H1 (cell line): ENCODE results near the gene RIMBP2. TPM values are rescaled to one million over a fixed set of nuclear protein-coding genes. Genes with fewer than 3 reads are reported as not detected.

Experiments
- CTCF ChIA-PET: fragments of 300-600 bp; sonication (Branson Sonifier 250); formaldehyde crosslinking; loops from one replicate; lab custom pipeline; 2021; ENCODE audit not compliant: partially characterized antibody; lab: Charles Lee
- POLR2A ChIA-PET: fragments of 300-600 bp; sonication (Branson Sonifier 250); formaldehyde crosslinking; loops from one replicate; lab custom pipeline; 2021; ENCODE audit warnings: inconsistent platforms; ENCODE audit not compliant: partially characterized antibody; lab: Charles Lee
- DNase-seq, 2 experiments: peaks; one replicate each; pipeline versions ENCODE4 v3.0.0 to v3.0.0-alpha.2; 2010 to 2022; ENCODE audit warnings: low spot score in 2 of 2, low read depth in 1 of 2, mixed read lengths in 1 of 2
- FAIRE-seq: peaks from 2 replicates; lab custom pipeline; 2011; peaks lifted over from hg19 to GRCh38; lab: Jason Lieb, UNC
- H2AFZ ChIP-seq: 2 replicates; pipeline ENCODE4 v1.8.1; 2012; ENCODE audit warnings: low read length, inconsistent platforms
- H2AK5ac ChIP-seq: 2 replicates; pipeline ENCODE4 v1.6.1; 2013; ENCODE audit warnings: low read depth, low read length
- H2BK120ac ChIP-seq: replicated peaks from 2 replicates; pipeline ENCODE3; 2013; ENCODE audit warnings: low read depth, low read length, inconsistent platforms
- H2BK12ac ChIP-seq: 2 replicates; pipeline ENCODE4 v1.6.1; 2013; ENCODE audit warnings: low read depth, low read length
- H2BK15ac ChIP-seq: 2 replicates; pipeline ENCODE4 v1.6.1; 2013; ENCODE audit warnings: low read length
- H2BK20ac ChIP-seq: 2 replicates; pipeline ENCODE4 v1.6.1; 2013; ENCODE audit warnings: low read length
- H2BK5ac ChIP-seq: 2 replicates; pipeline ENCODE4 v1.6.1; 2013; ENCODE audit warnings: low read depth, low read length
- H3K14ac ChIP-seq: 2 replicates; pipeline ENCODE4 v1.6.1; 2013; ENCODE audit warnings: inconsistent platforms; ENCODE audit not compliant: insufficient read length
- H3K18ac ChIP-seq: 2 replicates; pipeline ENCODE4 v1.6.1; 2013; ENCODE audit warnings: low read length; ENCODE audit errors: extremely low read depth
- H3K23ac ChIP-seq: 2 replicates; pipeline ENCODE4 v1.6.1; 2013; ENCODE audit warnings: inconsistent platforms; ENCODE audit not compliant: insufficient read length
- H3K23me2 ChIP-seq: 2 replicates; pipeline ENCODE4 v1.6.1; 2013; ENCODE audit warnings: low read depth, low read length
- H3K27ac ChIP-seq: 2 replicates; pipeline ENCODE4 v1.6.1; 2011; ENCODE audit warnings: low read depth, low read length, inconsistent platforms
- H3K27me3 ChIP-seq, 4 experiments: replicated peaks in 1 of 4; 1 replicate in 1 of 4; 2 replicates in 3 of 4; pipeline versions ENCODE4 v1.6.1 to v1.8.1; 2011 to 2013; ENCODE audit warnings: low read length in 3 of 4, mild to moderate bottlenecking in 3 of 4, inconsistent platforms in 2 of 4, mixed read lengths in 2 of 4, moderate library complexity in 1 of 4; ENCODE audit not compliant: control insufficient read depth in 3 of 4, insufficient read depth in 3 of 4; ENCODE audit errors: extremely low read depth in 1 of 4
- H3K36me3 ChIP-seq, 4 experiments: 2 replicates each; pipeline versions ENCODE4 v1.6.1 to v1.8.1; 2011 to 2013; ENCODE audit warnings: mild to moderate bottlenecking in 4 of 4, low read length in 3 of 4, moderate library complexity in 2 of 4, control low read depth in 1 of 4, inconsistent platforms in 1 of 4; ENCODE audit not compliant: insufficient read depth in 4 of 4, control insufficient read depth in 2 of 4
- H3K4ac ChIP-seq: replicated peaks from 2 replicates; pipeline ENCODE3; 2013; ENCODE audit warnings: low read length, low read depth, mixed read lengths, inconsistent platforms; ENCODE audit not compliant: insufficient read length
- H3K4me1 ChIP-seq, 4 experiments: replicated peaks in 1 of 4; 1 replicate in 1 of 4; 2 replicates in 3 of 4; pipeline versions ENCODE4 v1.6.1 to v1.8.1; 2011 to 2013; ENCODE audit warnings: low read length in 3 of 4, inconsistent platforms in 2 of 4, mixed read lengths in 1 of 4; ENCODE audit not compliant: insufficient read depth in 4 of 4, control insufficient read depth in 3 of 4
- H3K4me2 ChIP-seq, 2 experiments: 2 replicates each; pipeline versions ENCODE4 v1.6.1 to v1.8.1; 2011 to 2013; ENCODE audit warnings: low read depth in 2 of 2, low read length in 2 of 2, control low read depth in 1 of 2, inconsistent platforms in 1 of 2, mild to moderate bottlenecking in 1 of 2; ENCODE audit not compliant: insufficient read depth in 1 of 2
- H3K4me3 ChIP-seq, 4 experiments: fragments of 200-600, 300-600 bp in 1 of 4; sonication (generic), shearing (Covaris generic), sonication (Bioruptor Twin) in 1 of 4; 2 replicates each; pipeline versions ENCODE4 v1.5.1 to v1.8.1; 2011 to 2016; ENCODE audit warnings: low read length in 4 of 4, low read depth in 3 of 4, control low read depth in 2 of 4, inconsistent platforms in 2 of 4, mild to moderate bottlenecking in 2 of 4, mixed read lengths in 1 of 4, moderate library complexity in 1 of 4; ENCODE audit not compliant: insufficient read depth in 2 of 4; ENCODE audit errors: extremely low read depth in 1 of 4
- H3K56ac ChIP-seq: replicated peaks from 2 replicates; pipeline ENCODE3; 2013; ENCODE audit warnings: low read depth, mild to moderate bottlenecking, mixed read lengths, low read length, inconsistent platforms; ENCODE audit not compliant: insufficient read length
- H3K79me1 ChIP-seq: 2 replicates; pipeline ENCODE4 v1.6.1; 2013; ENCODE audit warnings: low read depth, low read length, control low read depth
- H3K79me2 ChIP-seq, 2 experiments: 2 replicates each; pipeline versions ENCODE4 v1.6.1 to v1.8.1; 2012 to 2013; ENCODE audit warnings: low read length in 2 of 2, mild to moderate bottlenecking in 2 of 2, inconsistent platforms in 1 of 2; ENCODE audit not compliant: insufficient read depth in 2 of 2, control insufficient read depth in 1 of 2
- H3K9ac ChIP-seq, 4 experiments: replicated peaks in 1 of 4; 1 replicate in 1 of 4; 2 replicates in 3 of 4; pipeline versions ENCODE4 v1.6.1 to v1.8.1; 2011 to 2013; ENCODE audit warnings: low read depth in 3 of 4, low read length in 3 of 4, control low read depth in 2 of 4, mild to moderate bottlenecking in 2 of 4, moderate library complexity in 2 of 4, inconsistent platforms in 1 of 4; ENCODE audit errors: extremely low read depth in 1 of 4
- H3K9me3 ChIP-seq, 2 experiments: 2 replicates each; pipeline versions ENCODE4 v1.6.1 to v1.8.1; 2012 to 2013; ENCODE audit warnings: mild to moderate bottlenecking in 2 of 2, moderate library complexity in 2 of 2, control low read depth in 1 of 2, inconsistent platforms in 1 of 2, low read depth in 1 of 2, low read length in 1 of 2, mixed read lengths in 1 of 2; ENCODE audit not compliant: insufficient read depth in 2 of 2
- H4K20me1 ChIP-seq, 2 experiments: replicated peaks in 1 of 2; 2 replicates each; pipeline versions ENCODE3 to v1.8.1; 2011 to 2013; ENCODE audit warnings: inconsistent platforms in 2 of 2, low read length in 2 of 2, mild to moderate bottlenecking in 1 of 2; ENCODE audit not compliant: insufficient read depth in 2 of 2, control insufficient read depth in 1 of 2
- H4K5ac ChIP-seq: 2 replicates; pipeline ENCODE4 v1.6.1; 2013; ENCODE audit warnings: low read length, low read depth, mixed read lengths, inconsistent platforms; ENCODE audit not compliant: insufficient read length
- H4K8ac ChIP-seq: 2 replicates; pipeline ENCODE4 v1.8.0; 2013; ENCODE audit warnings: mild to moderate bottlenecking, moderate library complexity, low read length, inconsistent platforms; ENCODE audit not compliant: insufficient read depth; ENCODE audit errors: extremely low read depth
- H4K91ac ChIP-seq: replicated peaks from 2 replicates; pipeline ENCODE3; 2013; ENCODE audit warnings: low read length, mixed read lengths, inconsistent platforms; ENCODE audit not compliant: insufficient read length
- CREB1 ChIP-seq: IDR thresholded peaks from 2 replicates; pipeline ENCODE4 v1.6.1; 2012; ENCODE audit warnings: inconsistent platforms
- FOSL1 ChIP-seq: IDR thresholded peaks from 2 replicates; pipeline ENCODE4 v1.6.1; 2011; ENCODE audit warnings: mild to moderate bottlenecking, low read depth, low read length, moderate library complexity; ENCODE audit not compliant: insufficient read depth
- JUND ChIP-seq: IDR thresholded peaks from 2 replicates; pipeline ENCODE4 v1.6.1; 2011; ENCODE audit warnings: mild to moderate bottlenecking, improper control_type of control experiment, low read length
- RBBP5 ChIP-seq: IDR thresholded peaks from 2 replicates; pipeline ENCODE4 v1.7.1; 2012; ENCODE audit warnings: low read depth, mild to moderate bottlenecking, inconsistent platforms, low read length, moderate library complexity, borderline replicate concordance
- TBP ChIP-seq: IDR thresholded peaks from 2 replicates; pipeline ENCODE4 v1.6.1; 2011; ENCODE audit warnings: low read depth, low read length, improper control_type of control experiment
- TEAD4 ChIP-seq: IDR thresholded peaks from 2 replicates; pipeline ENCODE4 v1.6.1; 2012; ENCODE audit warnings: low read depth, low read length, inconsistent platforms, mixed read lengths
- WGBS, 2 experiments: shearing (Covaris generic) in 1 of 2; methylation state at CpG; one replicate each; pipeline versions ENCODE4 v1.1.6 to v1.1.7; 2013 to 2015; ENCODE audit warnings: low lambda C conversion rate in 2 of 2, mixed read lengths in 2 of 2, inconsistent platforms in 1 of 2, low coverage in 1 of 2, missing lambda C conversion rate in 1 of 2; ENCODE audit not compliant: insufficient replicate concordance in 2 of 2, insufficient coverage in 1 of 2, insufficient read length in 1 of 2; ENCODE audit errors: extremely low coverage in 1 of 2, missing lambda C conversion rate in 1 of 2; 5-methylcytosine and 5-hydroxymethylcytosine counted together
- polyA plus RNA-seq, 7 experiments: library from polyadenylated mRNA; depleted of rRNA in 3 of 7; stranded (reverse) in 5 of 7; unstranded in 2 of 7; fragments of >200 nt in 5 of 7; fragments of 200-250 nt in 2 of 7; gene quantifications; 1 replicate in 5 of 7; 2 replicates in 1 of 7; 4 replicates in 1 of 7; pipeline versions ENCODE4 v1.2.1 to v1.2.3, GENCODE V29; 2011 to 2013; ENCODE audit warnings: missing spikeins in 2 of 7, mixed read lengths in 2 of 7
- total RNA-seq: library from RNA; stranded (reverse); fragmentation: NEBNext Ultra II Directional; extraction: Animal tissue kit (Norgen Biotek cat#: 25700); gene quantifications from 2 replicates; pipeline ENCODE4 v1.2.1, GENCODE V29; 2021
- TF ChIP-seq, protein P1 (sequence below): IDR thresholded peaks from 2 replicates; pipeline ENCODE4 v1.6.1; 2012; ENCODE audit warnings: low read length, inconsistent platforms
- TF ChIP-seq, protein P2 (sequence below), 3 experiments: IDR thresholded peaks; 1 replicate in 2 of 3; 2 replicates in 1 of 3; pipeline versions ENCODE4 v1.5.1 to v1.6.1; 2011; ENCODE audit warnings: low read length in 3 of 3, mild to moderate bottlenecking in 3 of 3, inconsistent platforms in 2 of 3, low read depth in 1 of 3, moderate library complexity in 1 of 3; ENCODE audit not compliant: insufficient read depth in 1 of 3; ENCODE audit errors: control extremely low read depth in 1 of 3

RIMBP2 gene
- total and polyA plus RNA-seq, 2 of the 8 experiments (the other 6 are each of a cell fraction or from before 2014, with no cell fraction given), result 0.18 to 0.65 TPM

DNA sequence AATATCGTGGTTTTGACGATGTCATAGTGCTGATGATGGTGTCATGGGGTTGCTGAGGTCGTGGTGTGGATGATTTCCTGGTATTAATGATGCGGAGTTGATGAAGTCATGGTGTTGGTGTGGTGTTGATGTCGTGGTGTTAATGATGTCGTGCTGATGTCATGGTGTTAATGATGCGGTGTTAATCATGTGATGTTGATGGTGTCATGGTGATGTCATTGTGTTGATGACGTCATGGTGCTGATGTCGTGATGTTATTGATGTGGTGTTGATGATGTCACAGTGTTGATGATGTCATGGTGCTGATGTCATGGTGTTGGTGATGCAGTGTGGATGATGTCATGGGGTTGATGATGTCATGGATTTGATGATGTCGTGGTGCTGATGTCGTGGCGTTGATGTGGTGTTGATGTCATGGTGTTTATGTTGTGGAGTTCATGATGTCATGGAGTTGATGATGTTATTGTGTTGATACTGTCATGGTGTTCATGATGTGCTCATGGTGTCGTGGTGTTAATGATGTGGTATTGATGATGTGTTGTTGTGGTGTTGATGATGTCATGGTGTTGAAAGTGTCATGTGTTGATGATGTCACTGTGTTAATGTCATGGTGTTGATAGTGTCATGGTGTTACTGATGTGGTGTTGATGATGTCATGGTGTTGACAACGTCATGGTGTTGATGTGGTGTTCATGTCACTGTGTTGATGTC, 48.5 kb upstream of the RIMBP2 start:
- H3K4me2 ChIP-seq, result no peak overlapping the region; a peak in 1 of 4 replicates
- no peak overlapping the region for H3K18ac ChIP-seq
- peaks cover 0 to 6% (median 0%) of the 10 kb centered on the region in 4 experiments; a peak in 1 of 7 replicates for H3K27me3 ChIP-seq
- peaks cover 0 to 10% of the 10 kb centered on the region in 2 experiments for H4K20me1 ChIP-seq
- H4K91ac ChIP-seq, result peak overlapping the region; percentile 41
- no peak overlapping the region for H2BK12ac ChIP-seq
- no peak overlapping the region for H3K4me3 ChIP-seq
- H3K14ac ChIP-seq, result no peak overlapping the region
- H3K56ac ChIP-seq, result no peak overlapping the region
- H3K4ac ChIP-seq, result no peak overlapping the region
- ChIA-PET POLR2A (no interaction called here), CTCF (no interaction called here)
- H2BK20ac ChIP-seq, result no peak overlapping the region
- H2BK5ac ChIP-seq, result no peak overlapping the region; the same call in 1 of the 2 replicates
- no peak overlapping the region for H2AFZ ChIP-seq
- H2AK5ac ChIP-seq, result peak overlapping the region; percentile 88; the same call in 1 of the 2 replicates
- H4K5ac ChIP-seq, result no peak overlapping the region
- H2BK120ac ChIP-seq, result no peak overlapping the region
- H3K27ac ChIP-seq, result no peak overlapping the region
- FAIRE-seq (peak; percentile 79), DNase-seq (no peak)
- no peaks in the 10 kb centered on the region for H3K4me1 ChIP-seq
- 86 to 100% methylated on average over 3 to 14 of the region's 14 CpGs for WGBS, 2 experiments
- no peak overlapping the region; a peak in 1 of 7 replicates for H3K9ac ChIP-seq
- H3K23ac ChIP-seq, result no peak overlapping the region
- H3K23me2 ChIP-seq, result peaks cover 18% of the 10 kb centered on the region
- H3K79me2 ChIP-seq, result peaks cover 0 to 14% of the 10 kb centered on the region in 2 experiments; a peak in 1 of 4 replicates
- peaks cover 0 to 13% (median 3%) of the 10 kb centered on the region in 4 experiments; a peak in 2 of 8 replicates for H3K36me3 ChIP-seq
- H2BK15ac ChIP-seq, result no peak overlapping the region
- peaks cover 5 to 13% of the 10 kb centered on the region in 2 experiments; a peak in 2 of 4 replicates for H3K9me3 ChIP-seq
- H4K8ac ChIP-seq, result no peak overlapping the region
- H3K79me1 ChIP-seq, result no peaks in the 10 kb centered on the region
- peak; percentile 58 for TF ChIP-seq JUND
- TF ChIP-seq CREB1, result peak; percentile 94
- TF ChIP-seq RBBP5, result no peak
- TF ChIP-seq, protein P1, sequence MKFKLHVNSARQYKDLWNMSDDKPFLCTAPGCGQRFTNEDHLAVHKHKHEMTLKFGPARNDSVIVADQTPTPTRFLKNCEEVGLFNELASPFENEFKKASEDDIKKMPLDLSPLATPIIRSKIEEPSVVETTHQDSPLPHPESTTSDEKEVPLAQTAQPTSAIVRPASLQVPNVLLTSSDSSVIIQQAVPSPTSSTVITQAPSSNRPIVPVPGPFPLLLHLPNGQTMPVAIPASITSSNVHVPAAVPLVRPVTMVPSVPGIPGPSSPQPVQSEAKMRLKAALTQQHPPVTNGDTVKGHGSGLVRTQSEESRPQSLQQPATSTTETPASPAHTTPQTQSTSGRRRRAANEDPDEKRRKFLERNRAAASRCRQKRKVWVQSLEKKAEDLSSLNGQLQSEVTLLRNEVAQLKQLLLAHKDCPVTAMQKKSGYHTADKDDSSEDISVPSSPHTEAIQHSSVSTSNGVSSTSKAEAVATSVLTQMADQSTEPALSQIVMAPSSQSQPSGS, result peak; percentile 96
- no peak for TF ChIP-seq FOSL1
- TF ChIP-seq, protein P2, sequence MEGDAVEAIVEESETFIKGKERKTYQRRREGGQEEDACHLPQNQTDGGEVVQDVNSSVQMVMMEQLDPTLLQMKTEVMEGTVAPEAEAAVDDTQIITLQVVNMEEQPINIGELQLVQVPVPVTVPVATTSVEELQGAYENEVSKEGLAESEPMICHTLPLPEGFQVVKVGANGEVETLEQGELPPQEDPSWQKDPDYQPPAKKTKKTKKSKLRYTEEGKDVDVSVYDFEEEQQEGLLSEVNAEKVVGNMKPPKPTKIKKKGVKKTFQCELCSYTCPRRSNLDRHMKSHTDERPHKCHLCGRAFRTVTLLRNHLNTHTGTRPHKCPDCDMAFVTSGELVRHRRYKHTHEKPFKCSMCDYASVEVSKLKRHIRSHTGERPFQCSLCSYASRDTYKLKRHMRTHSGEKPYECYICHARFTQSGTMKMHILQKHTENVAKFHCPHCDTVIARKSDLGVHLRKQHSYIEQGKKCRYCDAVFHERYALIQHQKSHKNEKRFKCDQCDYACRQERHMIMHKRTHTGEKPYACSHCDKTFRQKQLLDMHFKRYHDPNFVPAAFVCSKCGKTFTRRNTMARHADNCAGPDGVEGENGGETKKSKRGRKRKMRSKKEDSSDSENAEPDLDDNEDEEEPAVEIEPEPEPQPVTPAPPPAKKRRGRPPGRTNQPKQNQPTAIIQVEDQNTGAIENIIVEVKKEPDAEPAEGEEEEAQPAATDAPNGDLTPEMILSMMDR (IDR thresholded peaks at IDR 0.05; ENCODE audit: control extremely low read depth in 1 of 3, insufficient read depth in 1 of 3, low read depth in 1 of 3, low read length in 3 of 3), result no peak
- TF ChIP-seq TEAD4, result no peak
- TF ChIP-seq TBP, result no peak
